ENCODE measurements around the gene ISM2. TPM values are rescaled to one million over a fixed set of nuclear protein-coding genes. Genes with fewer than 3 reads are reported as not detected.

The ISM2 gene
- total and polyA plus RNA-seq, 2 of the 13 experiments (the other 11 are each of a cell fraction or from before 2014, with no cell fraction given): 1.8 to 40.7 TPM

DNA sequence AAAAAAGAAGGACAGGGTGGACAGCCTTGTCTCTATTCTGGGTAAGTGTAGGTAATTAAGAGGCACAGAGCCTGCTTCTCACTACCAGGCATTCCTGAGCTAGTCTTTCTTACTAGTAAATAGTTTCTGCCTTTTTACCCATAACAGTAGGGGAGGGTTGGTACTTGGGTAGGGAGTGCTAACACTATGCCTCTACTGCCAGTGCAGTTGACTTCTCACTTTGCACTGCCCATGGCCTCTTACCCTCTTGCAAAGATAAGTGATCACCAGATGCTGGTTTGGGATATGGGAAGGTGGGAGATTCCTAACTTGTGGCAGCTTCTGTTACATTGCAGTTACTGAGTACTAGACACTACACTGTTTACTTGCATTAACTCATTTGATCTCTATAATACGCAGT lies 29.1 kb downstream of the ISM2 start:
- WGBS (ENCODE audit: low lambda C conversion rate): 100% methylated on average over 1 of the region's 1 CpG
- H3K9me3 ChIP-seq (ENCODE audit: low read length): no peaks in the 10 kb centered on the region
- H3K9ac ChIP-seq (ENCODE audit: insufficient read depth, low read depth, low read length): no peak overlapping the region
- ChIA-PET CTCF (ENCODE audit: low intra/inter-chr PET ratio, low total read pairs) (no interaction called here), POLR2A (interaction anchor here (0.7 to 2.0 kb wide), 5 partner anchors 9 to 31 kb away, joined by 3 to 9 read pairs (median 4); partner anchors contain the start of genes AHSA1, ISM2 and VIPAS39)
- DNase-seq (ENCODE audit: low spot score) (no peak), ATAC-seq (peak; percentile 53), FAIRE-seq (no peak)
- H3K4me3 ChIP-seq (replicated peaks in 1 of 3; ENCODE audit: insufficient read depth in 1 of 3, low read depth in 2 of 3, low read length in 3 of 3): no peak overlapping the region
- H3K4me1 ChIP-seq (ENCODE audit: insufficient read depth, low read length): peaks cover 24% of the 10 kb centered on the region
- H3K36me3 ChIP-seq (replicated peaks in 1 of 2; ENCODE audit: control insufficient read depth in 1 of 2, insufficient read depth in 2 of 2, low read length in 2 of 2): peaks cover 15 to 45% of the 10 kb centered on the region in 2 experiments
- no peak for TF ChIP-seq GATA4 (IDR thresholded peaks at IDR 0.05; ENCODE audit: borderline replicate concordance, low read depth)
- TF ChIP-seq POLR2G (IDR thresholded peaks at IDR 0.05; ENCODE audit: low read depth, low read length): no peak
- peak; percentile 72 for TF ChIP-seq RBM22 (optimal IDR thresholded peaks at IDR 0.05; ENCODE audit: low read length)
- TF ChIP-seq ZNF737 (CRISPR knock-in tag; IDR thresholded peaks at IDR 0.05; ENCODE audit: borderline replicate concordance): no peak
- TF ChIP-seq ZNF891 (CRISPR knock-in tag; IDR thresholded peaks at IDR 0.05): no peak
- TF ChIP-seq SATB2 (CRISPR knock-in tag; IDR thresholded peaks at IDR 0.05): no peak
- TF ChIP-seq SP5 (CRISPR knock-in tag; IDR thresholded peaks at IDR 0.05; ENCODE audit: borderline replicate concordance, low read depth): no peak
- TF ChIP-seq, protein P1, sequence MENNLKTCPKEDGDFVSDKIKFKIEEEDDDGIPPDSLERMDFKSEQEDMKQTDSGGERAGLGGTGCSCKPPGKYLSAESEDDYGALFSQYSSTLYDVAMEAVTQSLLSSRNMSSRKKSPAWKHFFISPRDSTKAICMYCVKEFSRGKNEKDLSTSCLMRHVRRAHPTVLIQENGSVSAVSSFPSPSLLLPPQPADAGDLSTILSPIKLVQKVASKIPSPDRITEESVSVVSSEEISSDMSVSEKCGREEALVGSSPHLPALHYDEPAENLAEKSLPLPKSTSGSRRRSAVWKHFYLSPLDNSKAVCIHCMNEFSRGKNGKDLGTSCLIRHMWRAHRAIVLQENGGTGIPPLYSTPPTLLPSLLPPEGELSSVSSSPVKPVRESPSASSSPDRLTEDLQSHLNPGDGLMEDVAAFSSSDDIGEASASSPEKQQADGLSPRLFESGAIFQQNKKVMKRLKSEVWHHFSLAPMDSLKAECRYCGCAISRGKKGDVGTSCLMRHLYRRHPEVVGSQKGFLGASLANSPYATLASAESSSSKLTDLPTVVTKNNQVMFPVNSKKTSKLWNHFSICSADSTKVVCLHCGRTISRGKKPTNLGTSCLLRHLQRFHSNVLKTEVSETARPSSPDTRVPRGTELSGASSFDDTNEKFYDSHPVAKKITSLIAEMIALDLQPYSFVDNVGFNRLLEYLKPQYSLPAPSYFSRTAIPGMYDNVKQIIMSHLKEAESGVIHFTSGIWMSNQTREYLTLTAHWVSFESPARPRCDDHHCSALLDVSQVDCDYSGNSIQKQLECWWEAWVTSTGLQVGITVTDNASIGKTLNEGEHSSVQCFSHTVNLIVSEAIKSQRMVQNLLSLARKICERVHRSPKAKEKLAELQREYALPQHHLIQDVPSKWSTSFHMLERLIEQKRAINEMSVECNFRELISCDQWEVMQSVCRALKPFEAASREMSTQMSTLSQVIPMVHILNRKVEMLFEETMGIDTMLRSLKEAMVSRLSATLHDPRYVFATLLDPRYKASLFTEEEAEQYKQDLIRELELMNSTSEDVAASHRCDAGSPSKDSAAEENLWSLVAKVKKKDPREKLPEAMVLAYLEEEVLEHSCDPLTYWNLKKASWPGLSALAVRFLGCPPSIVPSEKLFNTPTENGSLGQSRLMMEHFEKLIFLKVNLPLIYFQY (CRISPR knock-in tag; IDR thresholded peaks at IDR 0.05; ENCODE audit: borderline replicate concordance): no peak
- peak; percentile 13; the same call in 1 of the 2 replicates for TF ChIP-seq POLR2AphosphoS5 (IDR thresholded peaks at IDR 0.05; ENCODE audit: low read depth, low read length)
- no peak for TF ChIP-seq ZNF724P (CRISPR knock-in tag; IDR thresholded peaks at IDR 0.05; ENCODE audit: borderline replicate concordance)
- TF ChIP-seq POLR2A (IDR thresholded peaks at IDR 0.05; ENCODE audit: insufficient read depth in 1 of 2, low read depth in 2 of 2, low read length in 2 of 2): 0 out of 4 replicates have a peak, but pooled peaks of 1 of the 2 experiments have one; percentile 32
- peak overlapping the region; percentile 49 for H3K27ac ChIP-seq (ENCODE audit: extremely low read length, insufficient read depth, low read length)
- H4K20me1 ChIP-seq (ENCODE audit: insufficient read depth, low read length): no peaks in the 10 kb centered on the region; the same call in 1 of the 2 replicates
- no peak overlapping the region for H2AFZ ChIP-seq (ENCODE audit: low read length)
- intact Hi-C loops (cut with micrococcal nuclease; ENCODE audit: unreplicated experiment): no loop called here
- H3K79me2 ChIP-seq (ENCODE audit: insufficient read depth, low read length): no peaks in the 10 kb centered on the region
- H3K27me3 ChIP-seq (ENCODE audit: control insufficient read depth in 1 of 2, insufficient read depth in 2 of 2, low read length in 2 of 2): no peaks in the 10 kb centered on the region
- no peak overlapping the region for H3K4me2 ChIP-seq (ENCODE audit: low read depth, low read length)
- no TSS peak for BruUV-seq (replicated peaks)
- in situ Hi-C loops (cut with HindIII; ENCODE audit: extremely low pct_ligation_motif_present, low pct_unique_long_range_greater_than_20kb): no loop called here

Measured in HepG2 (cell line).